Measurements from ENCODE around the gene UNK. TPM values are rescaled to one million over a fixed set of nuclear protein-coding genes. Genes with fewer than 3 reads are reported as not detected.

Gene UNK
- total RNA-seq, 1 donor from 2014 or later: 16.7 TPM

- Mint-ChIP-seq H3K4me1 (ENCODE audit: low read depth, unreplicated experiment) (peaks cover 10% of the 10 kb centered on the region), H3K36me3 (ENCODE audit: low read depth, unreplicated experiment) (peaks cover 3% of the 10 kb centered on the region), H3K4me3 (ENCODE audit: unreplicated experiment) (no peak overlapping the region), H3K27me3 (ENCODE audit: low read depth, unreplicated experiment) (no peaks in the 10 kb centered on the region), H3K27ac (ENCODE audit: unreplicated experiment) (no peak overlapping the region), H3K9me3 (ENCODE audit: unreplicated experiment) (no peaks in the 10 kb centered on the region)
- no peaks in the 10 kb centered on the region for H3K9me3 ChIP-seq (ENCODE audit: insufficient read depth, low read depth, low read length)
- H3K36me3 ChIP-seq (ENCODE audit: insufficient read depth, low read length): no peaks in the 10 kb centered on the region
- DNase-seq (ENCODE audit: low read depth): no peak
- no peak for FAIRE-seq
- TF ChIP-seq EZH2 (IDR thresholded peaks at IDR 0.05; ENCODE audit: insufficient read depth, low read length): no peak
- no peak for TF ChIP-seq CTCF (IDR thresholded peaks at IDR 0.05; ENCODE audit: insufficient read depth, low read depth, low read length)
- H3K4me1 ChIP-seq (ENCODE audit: insufficient read depth, low read length): peaks cover 18% of the 10 kb centered on the region
- H3K79me2 ChIP-seq (ENCODE audit: insufficient read depth, low read length): no peaks in the 10 kb centered on the region
- H3K9ac ChIP-seq (ENCODE audit: low read length): no peak overlapping the region
- no peak overlapping the region for H3K4me3 ChIP-seq (ENCODE audit: insufficient read depth, low read depth, low read length)
- no peak overlapping the region for H3K4me2 ChIP-seq (ENCODE audit: low read length)
- no peaks in the 10 kb centered on the region for H3K27me3 ChIP-seq (ENCODE audit: insufficient read depth, low read length)
- no peaks in the 10 kb centered on the region for H4K20me1 ChIP-seq (ENCODE audit: insufficient read depth, low read length)
- no peak overlapping the region for H2AFZ ChIP-seq (ENCODE audit: low read depth, low read length)
- no peak overlapping the region for H3K27ac ChIP-seq (ENCODE audit: low read depth, low read length)
Observed at GRCh38 chr17:75828741-75829140, 44.1 kb downstream of the UNK start.

GRCh38 chr17:75829747-75830146 lies 45.1 kb downstream of the UNK start:
- Mint-ChIP-seq H3K9me3 (ENCODE audit: unreplicated experiment) (no peaks in the 10 kb centered on the region), H3K36me3 (ENCODE audit: low read depth, unreplicated experiment) (peaks cover 3% of the 10 kb centered on the region), H3K4me3 (ENCODE audit: unreplicated experiment) (no peak overlapping the region), H3K27ac (ENCODE audit: unreplicated experiment) (no peak overlapping the region), H3K4me1 (ENCODE audit: low read depth, unreplicated experiment) (peaks cover 10% of the 10 kb centered on the region), H3K27me3 (ENCODE audit: low read depth, unreplicated experiment) (peaks cover 2% of the 10 kb centered on the region)
- FAIRE-seq: no peak
- Histone ChIP-seq H3K9me3 (ENCODE audit: insufficient read depth, low read depth, low read length) (no peaks in the 10 kb centered on the region), H3K4me1 (ENCODE audit: insufficient read depth, low read length) (peaks cover 18% of the 10 kb centered on the region), H3K4me3 (ENCODE audit: insufficient read depth, low read depth, low read length) (no peak overlapping the region), H3K4me2 (ENCODE audit: low read length) (no peak overlapping the region), H4K20me1 (ENCODE audit: insufficient read depth, low read length) (no peaks in the 10 kb centered on the region), H3K9ac (ENCODE audit: low read length) (no peak overlapping the region), H2AFZ (ENCODE audit: low read depth, low read length) (no peak overlapping the region), H3K27ac (ENCODE audit: low read depth, low read length) (no peak overlapping the region), H3K79me2 (ENCODE audit: insufficient read depth, low read length) (no peaks in the 10 kb centered on the region), H3K27me3 (ENCODE audit: insufficient read depth, low read length) (no peaks in the 10 kb centered on the region), H3K36me3 (ENCODE audit: insufficient read depth, low read length) (no peaks in the 10 kb centered on the region)
- TF ChIP-seq CTCF (IDR thresholded peaks at IDR 0.05; ENCODE audit: insufficient read depth, low read depth, low read length): no peak
- TF ChIP-seq EZH2 (IDR thresholded peaks at IDR 0.05; ENCODE audit: insufficient read depth, low read length): no peak
- DNase-seq (ENCODE audit: low read depth): no peak

- no peak overlapping the region for H3K27ac Mint-ChIP-seq (ENCODE audit: unreplicated experiment)
- H4K20me1 ChIP-seq (ENCODE audit: insufficient read depth, low read length): no peaks in the 10 kb centered on the region
- no peak overlapping the region for H3K4me3 ChIP-seq (ENCODE audit: insufficient read depth, low read depth, low read length)
- peaks cover 10% of the 10 kb centered on the region for H3K4me1 Mint-ChIP-seq (ENCODE audit: low read depth, unreplicated experiment)
- DNase-seq (ENCODE audit: low read depth): no peak
- H3K9me3 Mint-ChIP-seq (ENCODE audit: unreplicated experiment): no peaks in the 10 kb centered on the region
- H3K4me3 Mint-ChIP-seq (ENCODE audit: unreplicated experiment): no peak overlapping the region
- H3K79me2 ChIP-seq (ENCODE audit: insufficient read depth, low read length): no peaks in the 10 kb centered on the region
- H3K36me3 Mint-ChIP-seq (ENCODE audit: low read depth, unreplicated experiment): peaks cover 2% of the 10 kb centered on the region
- H3K4me1 ChIP-seq (ENCODE audit: insufficient read depth, low read length): peaks cover 18% of the 10 kb centered on the region
- H3K9me3 ChIP-seq (ENCODE audit: insufficient read depth, low read depth, low read length): no peaks in the 10 kb centered on the region
- H3K27me3 ChIP-seq (ENCODE audit: insufficient read depth, low read length): no peaks in the 10 kb centered on the region
- no peak overlapping the region for H3K27ac ChIP-seq (ENCODE audit: low read depth, low read length)
- no peaks in the 10 kb centered on the region for H3K36me3 ChIP-seq (ENCODE audit: insufficient read depth, low read length)
- TF ChIP-seq EZH2 (IDR thresholded peaks at IDR 0.05; ENCODE audit: insufficient read depth, low read length) (no peak), CTCF (IDR thresholded peaks at IDR 0.05; ENCODE audit: insufficient read depth, low read depth, low read length) (peak; percentile 35)
- no peak overlapping the region for H3K4me2 ChIP-seq (ENCODE audit: low read length)
- H3K9ac ChIP-seq (ENCODE audit: low read length): no peak overlapping the region
- FAIRE-seq: no peak
- no peak overlapping the region for H2AFZ ChIP-seq (ENCODE audit: low read depth, low read length)
- H3K27me3 Mint-ChIP-seq (ENCODE audit: low read depth, unreplicated experiment): peaks cover 4% of the 10 kb centered on the region
Observed at GRCh38 chr17:75830164-75831031, 45.8 kb downstream of the UNK start.

Measured in astrocyte (in vitro differentiated cells and primary cell).